ENCODE data around the gene KIAA1614.

The KIAA1614 gene

GRCh38 chr1:180920193-180920592 lies 7.5 kb downstream of the KIAA1614 start:
- Histone ChIP-seq H3K4me3 (no peak overlapping the region), H3K27ac (no peak overlapping the region)
- no peak for TF ChIP-seq CTCF (IDR thresholded peaks at IDR 0.05)
- no peak for DNase-seq (ENCODE audit: low spot score)

- no peak overlapping the region for H3K27ac ChIP-seq
- no peak for TF ChIP-seq CTCF (IDR thresholded peaks at IDR 0.05)
- H3K4me3 ChIP-seq = no peak overlapping the region
- no peak for DNase-seq (ENCODE audit: low spot score)
Observed at GRCh38 chr1:180920702-180921101, 8.0 kb downstream of the KIAA1614 start.

GRCh38 chr1:180921386-180921785 lies 8.7 kb downstream of the KIAA1614 start:
- no peak for TF ChIP-seq CTCF (IDR thresholded peaks at IDR 0.05)
- H3K27ac ChIP-seq = no peak overlapping the region
- no peak overlapping the region for H3K4me3 ChIP-seq
- no peak for DNase-seq (ENCODE audit: low spot score)

- TF ChIP-seq CTCF (IDR thresholded peaks at IDR 0.05) = no peak
- Histone ChIP-seq H3K27ac (no peak overlapping the region), H3K4me3 (no peak overlapping the region)
- no peak for DNase-seq (ENCODE audit: low spot score)
Observed at GRCh38 chr1:180921891-180922630, 9.4 kb downstream of the KIAA1614 start.

- no peak for DNase-seq (ENCODE audit: low spot score)
- Histone ChIP-seq H3K27ac (no peak overlapping the region), H3K4me3 (no peak overlapping the region)
- no peak for TF ChIP-seq CTCF (IDR thresholded peaks at IDR 0.05)
Observed at GRCh38 chr1:180922631-180923015, 9.9 kb downstream of the KIAA1614 start.

- TF ChIP-seq CTCF (IDR thresholded peaks at IDR 0.05) = no peak
- no peak for DNase-seq (ENCODE audit: low spot score)
- no peak overlapping the region for H3K27ac ChIP-seq
- no peak overlapping the region for H3K4me3 ChIP-seq
Observed at GRCh38 chr1:180923021-180923841, 10.5 kb downstream of the KIAA1614 start.

- no peak for DNase-seq (ENCODE audit: low spot score)
Observed at GRCh38 chr1:180923887-180924286, 11.2 kb downstream of the KIAA1614 start.

More at GRCh38 chr1:180923887-180924286, 11.2 kb downstream of the KIAA1614 start:
- no peak overlapping the region for H3K27ac ChIP-seq
- TF ChIP-seq CTCF (IDR thresholded peaks at IDR 0.05) = no peak
- H3K4me3 ChIP-seq = no peak overlapping the region
